Right forelimb (tissue), 1 donor: ENCODE measurements around the gene INKA2.
A peak's percentile ranks its signal among the peaks of the same experiment; 100 is the strongest.

Experiments
- DNase-seq: peaks from one replicate; pipeline ENCODE4 v3.0.0-alpha.2; 2018

INKA2 gene

DNA sequence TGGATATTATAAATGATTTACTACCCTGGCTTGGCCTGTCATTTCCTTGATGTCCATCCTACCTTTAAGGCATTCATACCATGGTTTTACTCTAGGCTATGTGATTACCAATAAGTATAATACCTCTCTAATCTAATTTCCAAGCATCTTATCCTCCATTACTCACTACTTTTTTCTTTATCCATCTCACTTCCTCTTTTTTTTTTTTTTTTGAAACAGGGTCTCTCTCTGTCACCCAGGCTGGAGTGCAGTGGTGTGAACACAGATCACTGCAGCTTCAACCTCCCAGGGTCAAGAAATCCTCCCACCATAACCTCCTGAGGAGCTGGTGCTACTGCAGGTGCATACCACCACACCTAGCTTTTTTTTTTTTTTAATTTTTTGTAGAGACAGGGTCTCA, 39.9 kb downstream of the INKA2 start:
- no peak for DNase-seq

DNA sequence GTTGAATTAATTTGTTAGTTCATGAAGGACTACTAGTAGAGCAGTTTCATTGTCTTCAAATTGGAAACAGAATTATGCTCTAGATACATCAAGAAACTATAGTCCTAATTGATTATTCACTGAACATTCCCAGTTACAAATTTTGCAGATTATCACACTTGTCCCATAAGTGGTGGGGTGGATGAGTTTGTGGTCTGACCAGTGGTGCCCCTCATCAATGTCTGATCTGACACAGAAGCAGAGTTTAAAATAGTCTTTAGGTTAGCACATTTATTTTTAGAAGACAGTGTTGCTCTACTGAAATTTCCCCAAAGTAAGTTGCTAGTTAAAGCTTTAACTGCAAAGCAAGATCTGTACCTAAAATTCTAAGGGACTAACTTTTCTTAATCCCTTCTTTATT, 42.9 kb downstream of the INKA2 start:
- no peak for DNase-seq

DNA sequence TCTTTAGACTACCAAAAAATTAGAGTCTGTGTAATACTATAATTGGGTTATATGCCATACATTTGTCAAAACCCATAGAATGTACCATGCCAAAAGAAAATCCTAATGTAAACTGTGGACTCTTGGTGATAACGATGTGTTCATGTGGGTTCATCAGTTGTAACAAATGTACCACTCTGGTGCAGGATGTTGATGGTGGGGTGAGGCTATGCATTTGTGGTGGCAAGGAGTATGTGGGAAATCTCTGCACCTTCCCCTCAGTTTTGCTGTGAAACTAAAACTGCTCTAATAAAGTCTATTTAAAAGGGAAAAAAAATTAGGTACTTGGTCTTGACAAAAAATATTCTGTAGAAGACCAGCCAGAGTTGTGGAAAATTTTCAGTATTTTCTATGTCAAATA, 43.4 kb downstream of the INKA2 start:
- no peak for DNase-seq

DNA sequence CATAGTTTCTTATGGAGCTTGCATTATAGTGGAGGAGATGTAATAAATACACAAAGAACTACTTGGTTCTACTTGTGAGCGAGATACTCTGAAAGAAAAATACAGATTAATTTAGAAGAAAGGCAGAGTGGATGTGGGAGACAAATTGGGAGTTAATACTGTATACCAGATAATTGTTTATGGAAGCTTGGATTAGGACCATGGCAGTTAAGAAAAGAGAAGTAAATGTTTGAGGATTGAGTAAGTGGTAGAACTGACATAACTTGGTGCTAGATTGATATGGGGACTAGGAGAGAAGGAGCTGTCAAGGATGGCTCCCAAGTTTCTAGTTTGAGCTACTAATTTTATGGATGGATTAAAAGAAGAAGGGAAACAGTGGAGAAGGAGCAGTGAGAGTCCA, 47.3 kb downstream of the INKA2 start:
- DNase-seq, result no peak

DNA sequence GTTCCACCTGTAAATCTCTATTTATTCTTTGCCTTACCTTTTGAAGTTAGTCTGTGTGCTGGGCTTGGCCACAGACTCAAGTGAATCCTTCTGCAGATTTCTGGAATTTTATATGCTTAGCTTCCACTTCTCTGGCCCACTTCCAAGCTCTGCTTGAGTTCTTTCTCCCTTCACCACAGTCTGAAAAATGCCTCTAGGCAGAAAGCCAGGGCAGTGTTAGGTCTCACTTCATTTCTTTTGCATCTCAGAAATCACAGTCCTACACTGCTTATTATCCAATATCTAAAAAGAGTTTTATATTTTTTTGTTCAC, 48.9 kb downstream of the INKA2 start:
- peak; percentile 48 for DNase-seq
